GM19025 (cell line): ENCODE measurements around the gene CERT1.
"Not testable (repeated sequence)": the region's sequence is repeated elsewhere in the genome, so short reads cannot be mapped to it uniquely, and the experiment has no call there.

ENCODE experiments used
- ATAC-seq: cut with Tn5 transposase; IDR thresholded peaks from one replicate; pipeline ENCODE4 v1.9.1; 2021; ENCODE audit warnings: mild to moderate bottlenecking, low read depth, moderate library complexity; ENCODE audit not compliant: unreplicated experiment

The CERT1 gene

DNA sequence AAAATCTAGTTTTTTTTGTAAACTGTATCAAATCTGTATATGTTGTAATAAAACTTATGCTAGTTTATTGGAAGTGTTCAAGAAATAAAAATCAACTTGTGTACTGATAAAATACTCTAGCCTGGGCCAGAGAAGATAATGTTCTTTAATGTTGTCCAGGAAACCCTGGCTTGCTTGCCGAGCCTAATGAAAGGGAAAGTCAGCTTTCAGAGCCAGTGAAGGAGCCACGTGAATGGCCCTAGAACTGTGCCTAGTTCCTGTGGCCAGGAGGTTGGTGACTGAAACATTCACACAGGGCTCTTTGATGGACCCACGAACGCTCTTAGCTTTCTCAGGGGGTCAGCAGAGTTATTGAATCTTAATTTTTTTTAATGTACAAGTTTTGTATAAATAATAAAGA lies 150.1 kb downstream of the CERT1 start:
- ATAC-seq: no peak

DNA sequence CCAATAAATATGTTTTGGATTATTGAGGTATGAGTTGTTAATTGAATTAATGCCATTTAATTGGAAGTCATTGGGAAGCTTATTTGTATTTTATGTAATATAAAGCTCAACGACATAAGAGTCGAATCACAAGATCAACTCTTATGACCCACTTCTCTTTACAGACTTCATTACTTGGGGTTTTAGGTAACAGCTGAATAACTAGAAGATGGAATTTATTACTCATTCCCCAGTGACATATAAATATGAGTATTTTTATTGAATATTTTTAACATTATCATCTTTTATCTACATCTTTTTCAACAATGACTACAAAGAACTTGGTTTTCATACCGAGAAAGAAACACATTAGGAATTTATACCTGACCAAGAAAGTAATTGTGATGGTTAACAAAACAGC lies 153.3 kb downstream of the CERT1 start:
- no peak for ATAC-seq

DNA sequence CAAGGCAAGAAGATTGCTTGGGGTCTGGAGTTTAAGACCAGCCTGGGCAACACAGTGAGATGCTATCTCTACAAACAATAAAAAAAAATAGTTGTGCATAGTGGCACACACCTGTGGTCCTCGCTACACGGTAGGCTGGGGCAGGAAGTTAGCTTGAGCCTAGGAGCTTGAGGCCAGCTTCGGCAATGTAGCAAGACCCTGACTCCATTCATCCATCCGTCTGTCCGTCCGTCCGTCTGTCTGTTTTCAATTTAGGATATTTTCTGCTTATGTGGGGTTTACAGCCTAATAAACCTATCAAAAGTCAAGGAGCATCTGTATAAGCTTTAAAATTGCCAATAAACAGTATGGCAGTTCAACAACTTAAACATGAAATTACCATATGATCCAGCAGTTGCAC lies 154.7 kb downstream of the CERT1 start:
- no peak for ATAC-seq

DNA sequence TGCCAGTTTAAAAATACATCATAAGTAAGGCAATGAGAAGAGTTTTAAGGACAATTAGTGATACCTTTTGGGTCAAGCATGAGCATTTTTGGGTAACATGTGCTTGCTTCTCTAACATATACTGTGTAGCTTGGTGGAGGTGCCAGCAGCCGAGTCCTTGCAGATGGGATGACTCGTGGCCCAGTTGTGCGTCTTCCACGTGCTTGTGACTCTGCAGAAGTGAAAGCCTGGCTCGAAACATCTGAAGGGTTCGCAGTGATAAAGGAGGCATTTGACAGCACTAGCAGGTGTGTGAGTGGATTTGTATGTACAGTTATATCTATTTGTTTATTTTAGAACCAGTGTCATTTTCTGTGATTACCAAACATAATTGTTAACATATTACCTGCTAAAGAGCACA lies 156.2 kb downstream of the CERT1 start:
- no peak for ATAC-seq

DNA sequence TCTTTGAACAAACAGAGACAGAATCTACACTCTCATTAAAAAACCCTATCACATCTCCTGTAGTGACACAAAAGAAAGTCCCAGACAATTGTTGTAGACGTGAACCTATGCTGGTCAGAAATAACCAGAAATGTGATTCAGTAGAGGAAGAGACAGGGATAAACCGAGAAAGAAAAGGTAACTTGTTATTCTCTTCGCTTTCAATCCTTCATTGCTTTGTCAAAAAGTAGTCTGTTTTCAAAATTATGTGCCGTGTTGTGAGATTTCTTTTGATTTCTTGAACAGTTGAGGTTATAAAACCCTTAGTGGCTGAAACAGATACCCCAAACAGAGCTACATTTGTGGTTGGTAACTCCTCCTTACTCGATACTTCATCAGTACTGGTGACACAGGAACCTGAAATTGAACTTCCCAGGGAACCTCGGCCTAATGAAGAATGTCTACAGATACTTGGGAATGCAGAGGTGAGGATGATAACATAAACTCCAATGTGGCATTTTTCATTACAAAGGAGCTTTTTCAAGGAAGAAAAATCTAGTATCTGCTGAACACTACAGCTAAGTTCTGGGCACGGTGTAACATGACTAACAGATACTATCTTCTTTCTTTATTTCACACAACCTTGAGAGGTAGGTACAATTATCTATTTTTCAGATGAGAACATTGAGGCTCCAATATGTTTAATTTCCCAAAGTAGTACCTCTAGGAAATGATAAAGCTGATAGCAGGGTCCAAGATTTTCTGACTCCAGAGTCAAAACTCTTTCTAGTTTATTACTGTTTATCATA lies 160.1 kb downstream of the CERT1 start:
- no peak for ATAC-seq

DNA sequence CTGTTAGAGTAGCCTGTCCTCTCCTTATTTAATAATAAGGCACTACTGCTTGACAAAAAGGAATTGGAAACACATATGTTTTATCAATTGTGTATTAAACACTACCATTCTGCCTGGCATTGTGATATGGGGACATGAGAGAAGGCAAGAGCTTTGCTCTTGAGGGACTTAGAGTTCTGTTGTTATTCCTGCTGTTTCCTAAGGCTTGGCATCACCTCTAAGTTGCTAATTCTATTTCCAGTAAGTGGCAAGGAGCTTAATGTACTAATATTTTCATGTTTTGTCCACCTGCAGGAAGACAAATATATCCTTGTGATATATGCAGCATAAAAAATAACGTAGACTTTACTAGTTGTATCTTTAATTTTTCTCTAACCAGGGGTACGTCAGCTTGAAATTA lies 161.8 kb downstream of the CERT1 start:
- ATAC-seq: no peak

DNA sequence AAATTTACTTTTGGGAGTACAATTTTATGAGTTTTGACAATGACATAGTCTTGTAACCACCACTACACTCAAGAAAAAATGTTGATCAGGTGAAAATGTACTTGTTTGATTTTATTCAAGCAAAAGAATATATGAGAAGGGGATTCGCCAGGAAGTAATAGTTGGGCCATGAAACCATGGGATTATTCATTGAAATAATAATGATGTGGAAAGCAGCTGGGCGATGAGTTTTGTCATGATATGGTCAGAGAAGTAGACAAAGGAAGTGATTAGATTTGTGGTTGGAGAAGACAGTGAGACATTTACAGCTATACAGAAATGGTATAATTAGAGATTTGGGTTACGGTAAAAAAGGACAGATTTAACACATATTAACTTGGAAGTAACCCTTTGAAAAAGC lies 163.2 kb downstream of the CERT1 start:
- no peak for ATAC-seq

DNA sequence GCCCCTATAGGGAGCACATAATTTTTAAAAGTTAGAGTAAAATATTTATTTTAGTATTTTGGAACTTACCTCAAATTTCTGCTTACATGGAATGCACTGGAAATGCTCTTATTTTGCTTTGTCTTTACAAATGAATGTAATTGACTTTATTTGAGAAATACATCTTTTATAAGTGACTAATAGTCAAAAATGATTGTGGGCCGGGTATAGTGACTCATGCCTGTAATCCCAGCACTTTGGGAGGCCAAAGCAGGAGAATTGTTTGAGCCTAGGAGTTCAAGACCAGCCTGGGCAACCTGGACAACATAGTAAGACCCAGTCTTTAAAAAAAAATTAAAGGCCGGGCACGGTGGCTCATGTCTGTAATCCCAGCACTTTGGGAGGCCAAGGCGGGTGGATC lies 168.6 kb downstream of the CERT1 start:
- no peak for ATAC-seq

DNA sequence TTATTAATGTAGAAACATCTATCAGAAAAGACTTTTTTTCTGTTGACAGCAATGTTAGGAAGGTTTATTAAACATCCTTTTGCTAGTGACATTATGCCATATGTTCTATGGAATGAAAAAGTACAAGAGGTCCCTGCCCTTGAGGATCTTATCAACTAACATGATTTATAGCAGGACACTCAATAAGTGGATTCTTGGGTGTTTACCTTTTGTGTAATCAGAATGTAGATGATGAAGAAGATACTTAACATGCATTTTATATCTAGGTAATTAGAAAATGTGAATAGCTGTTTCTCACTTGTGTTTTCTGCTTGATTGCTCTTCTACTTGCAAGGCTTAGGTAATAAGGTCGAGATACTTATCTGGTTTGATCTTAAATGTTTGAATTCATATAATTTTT lies 169.5 kb downstream of the CERT1 start:
- ATAC-seq: no peak

DNA sequence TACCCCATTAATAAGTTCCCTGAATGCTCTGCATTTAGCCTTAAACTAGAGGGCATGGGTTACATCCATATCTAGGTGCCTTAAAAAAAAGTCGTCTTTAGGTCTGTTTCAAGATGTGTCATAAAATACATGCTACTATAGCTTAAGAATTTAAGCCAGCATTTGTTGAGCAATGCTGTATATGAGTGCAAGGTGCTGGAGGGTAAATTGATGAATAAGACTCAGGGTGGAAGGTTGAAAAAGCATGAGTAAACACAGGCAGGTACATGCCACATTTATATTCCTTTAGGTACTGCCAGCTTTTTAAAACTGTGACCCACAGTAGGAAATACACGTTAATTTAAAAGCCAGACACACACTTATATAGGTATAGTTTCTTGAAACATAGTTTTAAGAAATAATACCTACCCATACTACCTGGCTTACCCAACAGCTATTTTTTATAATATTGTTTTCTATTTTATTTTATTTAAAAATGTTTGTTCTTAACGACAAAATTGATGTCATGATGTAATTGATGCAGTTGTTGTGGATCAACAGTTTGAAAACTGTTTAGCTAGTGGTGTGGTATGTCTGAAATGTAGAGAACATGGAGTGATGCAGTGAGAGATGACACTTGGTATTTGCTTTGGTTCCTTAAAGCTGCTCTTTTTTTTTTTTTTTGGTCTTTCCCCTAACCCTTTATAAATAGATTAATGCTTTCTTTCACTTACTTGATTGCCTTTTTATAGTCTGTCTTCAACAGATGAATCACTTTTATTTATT lies 170.5 kb downstream of the CERT1 start:
- ATAC-seq: no peak

DNA sequence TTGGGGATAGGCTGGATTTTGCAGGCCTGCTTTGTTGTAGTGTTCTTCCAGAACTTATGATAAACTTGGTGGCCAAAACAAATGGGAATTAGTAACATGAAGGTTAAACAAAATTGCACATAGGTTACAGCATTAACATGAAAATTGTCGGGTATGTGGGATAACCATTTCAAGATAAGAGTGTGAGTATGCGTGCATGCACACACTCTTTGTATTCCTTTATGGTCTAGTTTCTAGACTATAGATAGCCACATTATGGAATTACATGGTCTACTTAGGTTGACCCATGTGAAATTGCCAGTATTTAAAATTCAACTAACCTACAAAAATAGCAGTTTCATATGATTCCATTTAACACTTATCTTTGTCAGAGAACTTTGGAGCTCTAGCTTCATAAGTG lies 173.0 kb downstream of the CERT1 start:
- ATAC-seq: no peak

DNA sequence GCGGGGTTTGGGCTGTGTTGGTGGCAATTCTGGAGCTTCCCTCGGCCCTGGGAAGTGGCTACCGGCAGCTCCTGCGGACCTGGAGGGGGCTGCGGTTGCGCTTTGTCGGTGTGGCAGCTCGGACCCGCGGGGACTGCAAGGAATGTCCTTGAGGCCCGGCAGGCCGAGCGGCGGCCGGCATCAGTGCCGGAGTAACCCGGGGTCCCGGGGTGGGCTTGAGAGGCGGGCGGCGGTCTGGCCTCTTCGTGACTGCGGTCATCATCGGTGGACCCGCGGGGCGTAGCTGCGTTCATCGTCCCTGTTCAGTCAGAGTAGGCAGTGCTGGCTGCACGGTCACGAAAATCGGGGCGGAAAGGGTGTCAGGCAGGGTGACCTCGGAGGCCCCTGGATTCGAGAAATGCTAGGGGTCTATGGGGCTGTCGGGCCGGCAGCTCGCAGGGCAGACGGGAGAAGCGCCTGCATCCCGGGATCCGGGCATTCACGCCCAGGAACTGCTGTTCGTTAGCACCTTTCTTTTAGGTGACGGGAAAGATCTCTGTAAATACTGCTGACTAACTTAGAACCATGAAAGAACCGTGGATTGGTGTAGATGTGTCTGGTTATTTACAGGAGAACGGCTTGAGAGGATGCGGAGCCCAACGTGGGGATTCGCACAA lies 173.9 kb downstream of the CERT1 start:
- no peak for ATAC-seq

DNA sequence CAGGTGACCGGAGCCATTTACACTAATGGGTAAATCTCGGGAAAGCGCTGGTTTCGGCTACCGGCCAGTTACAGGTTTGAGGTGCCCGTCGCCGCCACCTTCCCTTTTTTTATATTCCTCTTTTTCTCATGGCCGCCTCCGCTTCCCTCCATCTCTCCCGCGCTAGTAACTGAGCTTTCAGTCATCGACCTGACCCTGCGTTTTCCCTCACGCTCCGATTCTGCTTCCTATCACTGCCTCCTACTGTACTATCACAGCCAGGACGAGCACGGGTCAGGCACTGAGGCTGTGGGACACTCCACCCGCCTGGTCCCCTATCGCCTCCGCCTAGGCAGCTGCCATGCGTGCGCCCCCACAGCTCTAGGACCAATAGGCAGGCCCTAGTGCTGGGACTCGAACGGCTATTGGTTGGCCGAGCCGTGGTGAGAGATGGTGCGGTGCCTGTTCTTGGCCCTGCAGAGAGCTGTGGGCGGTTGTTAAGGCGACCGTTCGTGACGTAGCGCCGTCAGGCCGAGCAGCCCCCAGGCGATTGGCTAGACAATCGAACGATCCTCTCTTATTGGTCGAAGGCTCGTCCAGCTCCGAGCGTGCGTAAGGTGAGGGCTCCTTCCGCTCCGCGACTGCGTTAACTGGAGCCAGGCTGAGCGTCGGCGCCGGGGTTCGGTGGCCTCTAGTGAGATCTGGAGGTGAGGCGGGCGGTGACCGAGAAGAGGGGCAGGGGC lies 174.7 kb downstream of the CERT1 start, which contains the start of gene HMGCR:
HMGCR (plus strand) TSS at position 606 of the 722 bp plus-strand sequence. CDS start 5,386 bp downstream, outside the sequence.
- peak; percentile 98 for ATAC-seq

DNA sequence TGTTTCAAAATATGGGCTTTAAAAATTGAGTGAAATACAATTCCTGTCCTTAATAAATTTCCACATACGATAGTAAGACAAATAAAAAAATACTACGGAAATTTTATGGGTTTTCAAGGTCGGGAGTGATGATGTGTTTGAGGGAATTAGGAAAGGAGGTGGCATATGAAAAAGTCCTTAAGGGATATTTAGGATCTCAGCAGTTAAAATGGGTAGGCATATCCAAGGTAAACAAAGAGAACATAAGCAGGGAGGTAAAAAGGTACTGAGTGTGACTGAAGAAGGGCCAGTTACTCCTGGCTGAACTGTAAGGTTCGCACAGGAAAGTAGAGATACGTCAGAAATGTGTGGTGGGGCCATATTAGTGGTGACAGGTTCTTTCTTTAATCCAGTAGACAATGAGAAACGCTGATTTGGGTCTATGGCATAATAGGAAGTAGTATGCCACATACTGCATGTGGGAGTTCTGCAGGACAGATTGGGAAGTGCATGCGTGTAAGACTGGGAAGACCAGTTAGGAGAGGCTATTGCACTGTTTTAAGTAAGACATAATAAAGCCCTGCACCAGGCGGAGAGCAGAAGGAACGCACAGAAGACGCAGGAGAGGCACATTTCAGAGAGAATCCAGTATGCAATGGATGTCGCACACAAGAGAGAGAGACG lies 175.3 kb downstream of the CERT1 start:
- no peak for ATAC-seq

DNA sequence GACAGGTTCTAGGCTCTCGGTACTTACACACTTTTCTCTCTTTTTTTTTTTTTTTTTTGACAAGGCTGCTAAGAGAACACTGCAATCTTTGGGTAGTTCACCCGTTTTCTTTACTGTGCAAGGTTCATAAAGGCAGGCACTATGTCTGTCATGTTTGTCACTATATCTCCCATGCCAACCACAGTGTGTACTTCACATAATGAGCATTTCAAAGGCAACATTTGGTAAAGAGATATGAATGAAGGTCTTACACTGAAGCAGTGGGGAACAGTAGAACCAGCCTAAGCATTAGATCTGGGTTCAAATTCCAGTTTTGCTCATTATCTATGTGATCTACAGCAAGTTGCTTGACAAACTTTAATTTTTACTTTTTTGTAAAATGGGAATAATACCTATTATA lies 175.9 kb downstream of the CERT1 start:
- ATAC-seq: no peak

DNA sequence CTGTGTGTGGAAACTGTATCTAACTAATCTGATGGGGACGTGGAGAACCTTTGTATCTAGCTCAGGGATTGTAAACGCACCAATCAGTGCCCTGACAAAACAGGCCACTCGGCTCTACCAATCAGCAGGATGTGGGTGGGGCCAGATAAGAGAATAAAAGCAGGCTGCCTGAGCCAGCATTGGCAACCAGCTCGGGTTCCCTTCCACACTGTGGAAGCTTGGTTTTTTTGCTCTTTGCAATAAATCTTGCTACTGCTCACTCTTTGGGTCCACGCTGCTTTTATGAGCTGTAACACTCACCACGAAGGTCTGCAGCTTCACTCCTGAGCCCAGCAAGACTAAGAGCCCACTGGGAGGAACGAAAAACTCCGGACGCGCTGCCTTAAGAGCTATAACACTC lies 177.0 kb downstream of the CERT1 start:
- ATAC-seq: not testable (repeated sequence)

DNA sequence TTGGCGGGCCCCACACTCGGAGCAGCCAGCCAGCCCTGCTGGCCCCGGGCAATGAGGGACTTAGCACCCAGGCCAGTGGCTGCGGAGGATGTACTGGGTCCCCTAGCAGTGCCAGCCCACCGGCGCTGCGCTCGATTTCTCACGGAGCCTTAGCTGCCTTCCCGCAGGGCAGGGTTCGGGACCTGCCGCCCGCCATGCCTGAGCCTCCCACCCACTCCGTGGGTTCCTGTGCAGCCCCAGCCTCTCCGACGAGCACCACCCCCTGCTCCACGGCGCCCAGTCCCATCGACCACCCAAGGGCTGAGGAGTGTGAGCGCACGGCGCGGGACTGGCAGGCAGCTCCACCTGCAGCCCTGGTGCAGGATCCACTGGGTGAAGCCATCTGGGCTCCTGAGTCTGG lies 177.7 kb downstream of the CERT1 start:
- ATAC-seq: not testable (repeated sequence)

DNA sequence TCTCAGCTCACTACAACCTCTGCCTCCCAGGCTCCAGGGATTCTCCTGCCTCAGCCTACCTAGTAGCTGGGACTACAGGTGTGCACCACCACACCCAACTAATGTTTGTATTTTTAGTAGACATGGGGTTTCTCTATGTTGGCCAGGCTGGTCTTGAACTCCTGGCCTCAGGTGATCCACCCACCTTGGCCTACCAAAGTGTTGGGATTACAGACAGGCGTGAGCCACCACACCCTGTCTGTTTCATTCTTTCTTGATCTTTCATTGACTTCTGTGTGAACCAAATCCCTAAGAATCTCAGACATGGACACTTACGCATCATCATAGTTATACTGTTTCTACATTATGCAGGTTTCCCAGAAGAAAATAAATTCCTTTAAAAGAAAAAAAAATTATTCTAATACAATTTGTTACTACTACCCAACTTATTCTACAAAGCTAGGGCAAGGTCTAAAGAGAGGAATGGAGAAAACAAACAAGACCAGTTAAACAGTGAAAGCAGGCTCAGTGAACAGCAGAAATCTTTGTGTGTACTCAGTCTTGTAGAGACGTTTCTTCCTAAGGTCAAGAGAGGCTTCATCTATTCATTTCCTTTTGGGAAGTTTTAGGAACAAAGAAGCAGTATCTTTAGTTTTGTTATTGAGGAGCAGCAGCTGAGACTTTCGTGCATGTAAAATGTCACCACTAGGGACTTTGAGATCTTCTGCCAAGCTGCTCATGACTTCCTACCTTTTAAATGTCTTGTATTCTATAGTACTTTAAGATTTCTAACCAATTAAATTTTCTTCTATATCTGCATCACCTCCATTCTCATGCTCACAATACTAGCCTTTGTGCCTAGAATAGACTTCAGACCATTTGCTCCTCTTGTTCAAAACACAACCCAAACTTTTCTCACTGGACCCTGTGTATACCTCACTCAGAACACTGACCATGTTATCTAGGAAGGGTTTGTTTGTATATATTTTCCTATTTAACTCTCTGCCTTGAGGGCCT lies 180.0 kb downstream of the CERT1 start:
- no peak for ATAC-seq

DNA sequence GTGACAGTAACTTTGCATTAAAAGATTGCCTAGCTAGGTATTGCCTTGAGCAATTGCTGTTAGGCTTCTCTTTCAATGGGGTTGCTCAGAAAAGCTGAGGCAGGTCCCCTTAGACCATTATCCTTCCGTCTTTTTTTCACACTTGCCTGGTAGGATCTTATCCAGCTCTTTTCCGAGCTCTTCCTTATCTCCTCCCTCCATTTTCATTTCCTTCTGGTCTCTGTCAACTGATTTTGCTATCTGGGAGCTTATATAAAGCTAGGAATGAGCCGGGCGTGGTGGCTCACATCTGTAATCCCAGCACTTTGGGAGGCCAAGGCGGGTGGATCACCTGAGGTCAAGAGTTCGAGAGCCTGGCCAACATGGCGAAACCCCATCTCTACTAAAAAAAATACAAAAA lies 181.0 kb downstream of the CERT1 start:
- ATAC-seq: no peak
